GM12878 (cell line): ENCODE data around the gene MAB21L3. TPM values are rescaled to one million over a fixed set of nuclear protein-coding genes. Genes with fewer than 3 reads are reported as not detected.

Experiments used
- CEBPZ ChIP-seq: fragments of 150-350 bp; IDR thresholded peaks from 2 replicates; pipeline ENCODE4 v1.6.1; 2016; ENCODE audit warnings: low read depth, low read length
- CREM ChIP-seq: IDR thresholded peaks from 2 replicates; pipeline ENCODE4 v1.6.1; 2014; ENCODE audit warnings: antibody characterized with exemption, low read depth
- EED ChIP-seq: sonication (generic); IDR thresholded peaks from 2 replicates; pipeline ENCODE4 v1.6.1; 2016; ENCODE audit warnings: antibody characterized with exemption, low read depth
- NFIC ChIP-seq: IDR thresholded peaks from 2 replicates; pipeline ENCODE4 v1.6.1; 2012; ENCODE audit warnings: low read depth, mild to moderate bottlenecking, inconsistent platforms, low read length, moderate library complexity
- NFYB ChIP-seq: IDR thresholded peaks from 2 replicates; pipeline ENCODE4 v1.6.1; 2011; ENCODE audit warnings: low read depth, mild to moderate bottlenecking, low read length, improper control_type of control experiment, moderate library complexity; ENCODE audit not compliant: insufficient read depth
- POU2F2 ChIP-seq: IDR thresholded peaks from 3 replicates; pipeline ENCODE4 v1.6.1; 2011; ENCODE audit warnings: low read depth, mild to moderate bottlenecking, low read length, borderline replicate concordance
- RAD51 ChIP-seq: fragments of 450-650 bp; IDR thresholded peaks from 2 replicates; pipeline ENCODE4 v1.6.1; 2016; ENCODE audit warnings: moderate library complexity, mild to moderate bottlenecking, inconsistent platforms
- SIX5 ChIP-seq: IDR thresholded peaks from 2 replicates; pipeline ENCODE4 v1.6.1; 2011; ENCODE audit warnings: mild to moderate bottlenecking, low read depth, low read length, moderate library complexity; ENCODE audit not compliant: severe bottlenecking
- SKIL ChIP-seq: fragments of 450-650 bp; IDR thresholded peaks from 2 replicates; pipeline ENCODE4 v1.6.1; 2017; ENCODE audit warnings: mild to moderate bottlenecking, low read depth, inconsistent platforms; ENCODE audit not compliant: poor library complexity, severe bottlenecking
- SUZ12 ChIP-seq: fragments of 200-600 bp; sonication (generic); IDR thresholded peaks from one replicate; pipeline ENCODE4 v1.6.1; 2018; ENCODE audit warnings: antibody characterized with exemption, mild to moderate bottlenecking; ENCODE audit not compliant: unreplicated experiment
- TBL1XR1 ChIP-seq: IDR thresholded peaks from 2 replicates; pipeline ENCODE4 v1.6.1; 2012; ENCODE audit warnings: low read depth, low read length, improper control_type of control experiment
- ZBTB40 ChIP-seq: fragments of 450-650 bp; IDR thresholded peaks from 2 replicates; pipeline ENCODE4 v1.6.1; 2016; ENCODE audit warnings: mild to moderate bottlenecking, moderate library complexity, borderline replicate concordance
- ZNF592 ChIP-seq: fragments of 450-650 bp; IDR thresholded peaks from 2 replicates; pipeline ENCODE4 v1.6.1; 2017; ENCODE audit warnings: mild to moderate bottlenecking, moderate library complexity
- polyA plus RNA-seq, 11 experiments: library from polyadenylated mRNA; depleted of rRNA in 4 of 11; unstranded in 6 of 11; stranded (reverse) in 5 of 11; fragments of >200 nt; fragmentation: Nextera tagmentation in 4 of 11; fragmentation: Illumina TruSeq in 1 of 11; extraction: Ambion mirVana in 4 of 11; extraction: Trizol in 1 of 11; gene quantifications; 1 replicate in 1 of 11; 2 replicates in 10 of 11; pipeline versions ENCODE4 v1.2.1 to v1.2.3, GENCODE V29; 2011 to 2016; ENCODE audit warnings: inconsistent platforms in 2 of 11, missing spikeins in 2 of 11, low read depth in 1 of 11
- total RNA-seq, 4 experiments: library from RNA; depleted of rRNA in 3 of 4; stranded (reverse); fragments of >200 nt in 3 of 4; fragmentation: Illumina TruSeq in 1 of 4; extraction: Trizol in 1 of 4; gene quantifications; 2 replicates each; pipeline versions ENCODE4 v1.2.1 to v1.2.3, GENCODE V29; 2013 to 2021

The MAB21L3 gene
- total and polyA plus RNA-seq, 10 of the 15 experiments (the other 5 are each of a cell fraction or from before 2014, with no cell fraction given) = 0.18 to 18.6 (median 1.3) TPM

GRCh38 chr1:116110567-116111523, at the start of gene MAB21L3 (continued):
- no peak for TF ChIP-seq ZNF592
- peak; percentile 62; the same call in 1 of the 2 replicates for TF ChIP-seq TBL1XR1
- 0 out of 2 replicates have a peak, but pooled peaks have one; percentile 15 for TF ChIP-seq RAD51
- TF ChIP-seq NFIC = no peak
- TF ChIP-seq SIX5 = no peak
- TF ChIP-seq EED = no peak
- TF ChIP-seq POU2F2 = peak; percentile 87; the same call in 2 of the 3 replicates
- no peak for TF ChIP-seq ZBTB40
- no peak for TF ChIP-seq CEBPZ
- TF ChIP-seq SKIL = peak; percentile 65
- 0 out of 2 replicates have a peak, but pooled peaks have one; percentile 19 for TF ChIP-seq CREM
- no peak for TF ChIP-seq SUZ12
- TF ChIP-seq NFYB = no peak
